ENCODE results near the gene INAFM2.

The INAFM2 gene

GRCh38 chr15:40323239-40323952 is at the start of gene INAFM2:
Gene INAFM2 (plus strand): TSS chr15:40323692. CDS start chr15:40324056, 364 bp downstream.
- peak; percentile 98 for DNase-seq

- peak; percentile 88 for DNase-seq
Measured at GRCh38 chr15:40274350-40275274, 48.9 kb upstream of the INAFM2 start.

GRCh38 chr15:40275523-40275922 is 48.0 kb upstream of the INAFM2 start:
- no peak for DNase-seq

- no peak for DNase-seq
Measured at GRCh38 chr15:40275954-40276353, 47.5 kb upstream of the INAFM2 start.

GRCh38 chr15:40276927-40277326 is 46.6 kb upstream of the INAFM2 start:
- DNase-seq = no peak

DNA sequence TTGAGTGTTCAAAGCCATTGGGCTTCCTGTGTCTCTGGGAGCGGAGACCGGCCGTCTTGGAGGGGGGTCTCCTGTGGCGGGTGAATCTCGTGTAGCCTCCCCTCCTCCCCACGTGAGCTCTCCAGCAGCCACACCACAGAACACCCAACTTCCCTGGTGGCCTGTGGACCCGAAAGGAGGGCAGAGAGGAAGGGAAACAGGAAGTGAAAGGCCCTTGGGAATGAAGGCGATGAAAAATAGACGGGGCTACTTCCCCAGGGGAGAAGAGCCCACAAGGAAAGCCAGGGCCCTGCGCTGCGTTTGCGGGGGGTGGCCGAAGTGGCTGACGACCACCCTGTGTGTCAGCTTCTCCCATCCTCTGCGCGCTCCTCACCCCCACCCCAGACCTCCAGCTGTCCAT is 46.0 kb upstream of the INAFM2 start:
- DNase-seq = no peak

DNA sequence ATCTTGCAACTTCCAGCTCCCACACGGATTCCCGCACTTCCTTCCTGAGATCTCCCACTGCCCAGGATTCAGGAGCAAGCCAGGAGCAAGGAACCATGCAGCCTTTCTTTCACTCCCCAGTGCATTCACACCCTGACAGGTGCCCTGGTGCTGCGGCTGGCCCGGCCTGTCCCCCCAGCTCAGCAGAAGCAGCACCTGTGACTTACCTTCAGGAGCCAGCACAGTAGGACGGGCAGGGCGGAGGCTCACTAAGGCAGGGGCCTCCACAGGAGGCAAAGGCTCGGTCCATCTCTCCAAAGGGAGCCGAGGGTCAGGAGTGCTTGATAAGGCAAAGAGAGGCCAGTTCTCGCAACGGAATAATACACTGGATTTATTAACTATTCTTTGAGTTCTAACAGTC is 45.5 kb upstream of the INAFM2 start:
- no peak for DNase-seq

- peak; percentile 85 for DNase-seq
Measured at GRCh38 chr15:40279437-40280141, 43.9 kb upstream of the INAFM2 start.

- peak; percentile 71 for DNase-seq
Measured at GRCh38 chr15:40280260-40281056, 43.0 kb upstream of the INAFM2 start.

DNA sequence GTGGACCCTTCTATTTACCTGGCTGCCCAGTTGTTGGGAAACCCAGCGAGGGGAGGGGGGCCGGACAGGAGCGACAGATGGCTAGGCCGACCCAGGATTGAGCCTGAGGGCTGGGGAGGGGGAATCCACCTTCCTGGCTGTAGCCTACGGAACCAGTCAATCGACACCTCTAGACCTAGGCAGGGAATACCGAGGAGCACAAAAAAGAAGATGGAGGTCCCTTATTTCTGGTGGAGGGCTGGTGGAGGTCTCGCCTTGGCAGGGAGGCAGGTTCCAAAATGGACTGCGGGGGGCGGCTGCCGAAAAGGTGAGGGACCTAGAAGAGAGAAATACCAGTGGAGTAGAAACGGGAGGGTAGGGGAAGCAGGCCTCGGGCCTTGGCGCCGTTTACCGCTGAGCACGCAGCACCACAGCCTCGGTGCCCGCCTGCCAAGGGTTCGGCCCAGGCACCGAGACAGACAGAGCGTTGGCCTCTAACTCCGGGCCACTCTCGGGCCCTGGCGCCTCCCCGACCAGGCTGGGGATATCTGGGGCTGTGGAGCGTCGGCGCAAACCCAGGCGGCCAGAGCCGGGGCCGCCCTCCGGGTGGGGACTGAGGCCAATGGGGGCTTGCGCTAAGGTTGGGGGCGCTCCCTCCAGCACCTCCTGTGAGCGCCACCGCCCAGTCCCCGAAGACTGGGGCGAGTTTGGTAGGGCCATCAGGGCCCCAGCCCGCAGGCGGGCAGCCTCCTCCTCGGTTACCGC is 42.3 kb upstream of the INAFM2 start:
- peak; percentile 58 for DNase-seq

DNA sequence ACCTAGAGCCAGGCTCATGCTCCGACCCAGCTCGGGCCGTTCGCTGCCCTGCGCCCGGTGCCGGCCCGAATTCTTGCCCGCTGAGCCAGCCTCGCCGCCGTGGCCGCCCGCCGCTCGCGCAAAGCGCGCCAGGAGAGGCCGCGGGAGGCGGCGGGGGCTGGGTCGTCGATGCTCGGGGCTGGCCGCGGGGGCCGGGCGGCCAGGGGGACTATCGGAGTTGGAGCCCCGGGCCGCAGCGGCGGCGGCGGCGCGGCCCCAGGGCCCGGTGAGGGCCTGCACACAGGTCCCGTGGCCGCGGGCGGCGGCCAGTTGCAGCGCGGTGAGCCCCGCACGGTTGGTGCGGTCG is 41.7 kb upstream of the INAFM2 start:
- DNase-seq = no peak

- peak; percentile 81 for DNase-seq
Measured at GRCh38 chr15:40282147-40282868, 41.2 kb upstream of the INAFM2 start.

DNA sequence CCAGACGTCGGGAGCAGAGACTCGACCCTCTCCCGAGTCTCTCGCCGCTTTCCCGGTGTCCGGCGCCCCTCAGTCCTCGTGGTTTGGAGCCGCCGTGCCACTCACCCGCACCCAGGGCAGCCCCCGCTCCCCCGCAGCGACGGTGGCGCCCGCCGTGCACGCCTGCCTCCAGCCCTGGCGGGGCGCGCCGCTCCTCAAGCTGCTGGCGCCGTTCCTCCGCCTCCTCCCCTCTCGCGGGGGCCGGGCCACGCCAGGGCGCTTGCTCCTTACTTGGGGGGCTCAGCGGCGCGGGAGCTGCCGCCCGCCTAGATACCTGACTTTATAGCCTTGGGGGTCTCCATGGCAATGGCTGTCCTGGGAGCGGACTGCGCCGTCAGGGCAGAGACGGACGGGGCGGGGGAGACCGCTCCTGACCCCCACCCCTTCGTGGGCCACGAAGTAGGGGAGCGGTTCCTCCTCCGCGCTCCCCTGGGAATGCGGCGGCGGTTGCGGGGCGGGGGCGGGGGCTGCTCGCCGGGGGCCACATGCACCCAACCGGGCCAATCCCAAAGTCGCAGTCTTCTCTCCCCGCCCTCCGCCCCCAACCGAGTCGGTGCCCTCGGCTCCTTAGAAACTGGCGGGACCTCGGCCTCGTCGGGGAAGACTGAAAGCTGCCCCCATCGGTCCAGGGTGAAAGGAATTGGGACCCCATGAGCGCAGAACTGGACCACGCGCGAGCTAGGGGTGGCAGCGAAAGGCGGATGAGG is 40.5 kb upstream of the INAFM2 start, which contains the start of gene ANKRD63:
Gene ANKRD63 (minus strand): TSS at position 196 of the 746 bp plus-strand sequence. CDS start 478 bp downstream, outside the sequence.
- peak; percentile 75 for DNase-seq

DNA sequence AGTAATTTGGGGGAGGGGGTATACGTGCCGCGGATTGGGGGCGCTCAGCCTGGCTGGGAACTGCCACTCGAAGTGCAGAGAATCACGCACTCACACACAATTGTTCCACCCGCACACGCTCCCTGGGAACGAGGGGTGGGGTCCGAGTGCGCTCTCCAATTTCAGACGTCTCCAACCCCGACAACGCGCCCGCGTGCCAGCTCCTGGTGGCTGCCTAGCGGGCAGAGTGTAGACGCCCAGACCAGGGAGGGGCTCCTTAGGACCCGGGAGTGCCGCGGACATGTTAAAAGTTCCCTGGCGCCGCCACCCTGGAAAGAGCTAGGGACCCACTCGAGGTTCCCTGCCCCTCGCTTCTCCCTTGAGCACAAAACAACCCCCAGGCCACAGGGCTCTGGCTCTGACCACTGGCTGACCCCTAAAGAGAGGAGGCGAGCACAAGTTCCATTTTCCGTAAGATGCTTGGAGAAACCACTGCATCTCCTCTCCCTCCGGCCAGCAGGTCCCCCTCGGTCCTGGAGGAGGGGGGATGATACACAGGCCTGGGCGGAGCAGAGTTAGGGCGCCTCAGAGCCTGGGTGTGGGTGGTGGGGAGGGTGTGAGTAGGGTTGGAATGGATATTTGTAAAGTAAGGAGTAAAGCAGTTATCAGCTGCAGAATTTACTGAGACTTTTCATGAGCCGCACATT is 39.7 kb upstream of the INAFM2 start:
- peak; percentile 44 for DNase-seq

DNA sequence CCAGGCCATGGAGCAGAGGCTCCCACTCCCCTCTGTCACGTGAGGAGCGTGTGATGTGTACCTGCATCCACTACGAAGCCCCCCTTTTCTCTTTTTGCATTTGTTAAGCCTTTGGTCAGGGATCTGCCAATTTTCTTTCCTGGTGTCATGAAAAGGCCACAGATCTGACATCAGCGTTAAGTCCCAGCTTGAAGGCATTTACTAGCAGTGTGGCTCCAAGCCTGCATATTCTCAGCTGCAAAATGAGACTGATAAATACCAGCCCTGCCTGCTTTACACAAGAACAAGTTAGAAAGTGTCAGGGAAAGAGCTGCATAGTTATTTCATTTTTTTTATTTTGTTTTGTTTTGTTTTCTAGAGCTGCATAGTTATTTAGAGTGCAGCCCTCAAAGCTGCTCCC is 38.3 kb upstream of the INAFM2 start:
- DNase-seq = no peak

DNA sequence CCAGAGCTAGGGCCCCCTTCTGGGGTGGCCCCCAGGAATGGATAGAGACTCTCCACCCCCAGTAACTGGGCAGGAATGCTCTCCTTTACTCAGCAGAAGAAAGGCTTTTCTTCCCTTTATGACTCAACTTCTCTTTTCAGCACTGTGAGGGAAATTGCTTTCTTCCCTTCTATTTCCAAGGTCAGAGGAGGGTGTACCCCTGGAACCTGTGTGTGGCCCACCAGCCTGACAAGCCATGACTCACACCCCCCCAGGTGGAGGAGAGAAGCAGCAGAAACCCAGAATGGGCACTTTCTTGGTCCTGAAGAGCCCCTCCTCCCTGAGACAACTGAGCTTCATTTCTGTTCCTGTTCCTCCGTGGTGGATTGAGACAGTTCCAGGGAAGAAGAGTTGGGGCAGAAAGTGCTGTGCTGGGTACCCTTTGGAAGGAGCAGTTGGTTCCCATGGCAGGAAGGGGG is 37.9 kb upstream of the INAFM2 start:
- DNase-seq = no peak

GRCh38 chr15:40286061-40286532 is 37.4 kb upstream of the INAFM2 start:
- DNase-seq = no peak

- DNase-seq = no peak
Measured at GRCh38 chr15:40286794-40287193, 36.7 kb upstream of the INAFM2 start.

DNA sequence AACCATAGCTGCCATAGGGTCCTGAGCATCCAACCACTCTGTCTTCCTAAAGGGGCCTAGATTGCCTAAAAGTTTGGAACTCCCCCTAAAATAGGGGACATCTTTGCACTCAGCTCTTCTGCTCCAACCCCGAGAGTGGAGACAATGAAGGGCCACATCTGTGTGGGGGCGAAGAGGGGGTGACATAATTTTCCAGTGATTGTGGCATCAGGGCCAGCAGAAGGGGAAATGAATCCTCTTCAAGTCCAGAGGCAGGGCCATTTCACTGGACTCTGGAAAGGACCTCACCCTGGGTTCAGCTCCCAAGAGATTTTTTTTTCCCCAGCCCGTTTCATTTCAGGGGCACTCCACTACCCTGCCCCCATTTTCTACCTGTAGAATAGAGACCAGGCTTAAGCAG is 36.0 kb upstream of the INAFM2 start:
- no peak for DNase-seq
